ENCODE results near the gene GBP1.
"Not testable (repeated sequence)": the region's sequence is repeated elsewhere in the genome, so short reads cannot be mapped to it uniquely, and the experiment has no call there.

GBP1 gene

GRCh38 chr1:89022167-89022959, 42.6 kb downstream of the GBP1 start, which contains the start of gene GBP3:
TSS of gene GBP3 (minus strand) at chr1:89022866. CDS start at chr1:89020721, 2,145 bp downstream.
- DNase-seq (ENCODE audit: low spot score) = peak; percentile 54

GRCh38 chr1:89018318-89018717, 46.7 kb downstream of the GBP1 start:
- not testable (repeated sequence) for DNase-seq (ENCODE audit: low spot score); FAIRE-seq

More at GRCh38 chr1:89022167-89022959, 42.6 kb downstream of the GBP1 start, which contains the start of gene GBP3:
- FAIRE-seq = peak; percentile 91

GRCh38 chr1:89008511-89008910, 56.5 kb downstream of the GBP1 start:
- no peak for DNase-seq (ENCODE audit: low spot score)
- no peak for FAIRE-seq

- no peak for DNase-seq (ENCODE audit: low spot score)
- FAIRE-seq = no peak
Observed at GRCh38 chr1:89005286-89006151, 59.5 kb downstream of the GBP1 start.
